MM.1S (cell line): ENCODE data around the gene RAPGEF2.
"Not testable (repeated sequence)": the region's sequence is repeated elsewhere in the genome, so short reads cannot be mapped to it uniquely, and the experiment has no call there.

Experiments
- DNase-seq: peaks from one replicate; pipeline ENCODE4 v3.0.0-alpha.2; 2015
- H2AFZ ChIP-seq: fragments of 300-600 bp; sonication (generic); 2 replicates; pipeline ENCODE4 v1.6.0; 2016; ENCODE audit warnings: antibody characterized with exemption, low read length
- H3F3A ChIP-seq: fragments of 300-600 bp; sonication (generic); 2 replicates; pipeline ENCODE4 v1.6.1; 2016; ENCODE audit warnings: mild to moderate bottlenecking, antibody characterized with exemption, low read length, moderate library complexity, mixed read lengths; ENCODE audit not compliant: insufficient read depth
- H3K27ac ChIP-seq: fragments of 300-600 bp; sonication (generic); 2 replicates; pipeline ENCODE4 v1.5.1; 2016; ENCODE audit warnings: mild to moderate bottlenecking, low read length
- H3K27me3 ChIP-seq: fragments of 300-600 bp; sonication (generic); replicated peaks from 2 replicates; pipeline ENCODE4 v1.6.0; 2016; ENCODE audit warnings: low read length; ENCODE audit not compliant: insufficient read depth
- H3K36me3 ChIP-seq: fragments of 300-600 bp; sonication (generic); replicated peaks from 2 replicates; pipeline ENCODE4 v1.6.1; 2016; ENCODE audit warnings: mild to moderate bottlenecking, low read length, mixed read lengths; ENCODE audit not compliant: insufficient read depth
- H3K4me1 ChIP-seq: fragments of 300-600 bp; sonication (generic); 2 replicates; pipeline ENCODE4 v1.6.1; 2016; ENCODE audit warnings: low read length, mixed read lengths
- H3K4me2 ChIP-seq: fragments of 300-600 bp; sonication (generic); 2 replicates; pipeline ENCODE4 v1.6.0; 2016; ENCODE audit warnings: low read depth, low read length
- H3K4me3 ChIP-seq: fragments of 300-600 bp; sonication (generic); 2 replicates; pipeline ENCODE4 v1.5.1; 2016; ENCODE audit warnings: low read length, mixed read lengths
- H3K79me2 ChIP-seq: fragments of 300-600 bp; sonication (generic); 2 replicates; pipeline ENCODE4 v1.6.1; 2016; ENCODE audit warnings: mixed run types, low read length, mixed read lengths
- H3K9ac ChIP-seq: fragments of 300-600 bp; sonication (generic); 2 replicates; pipeline ENCODE4 v1.6.1; 2016; ENCODE audit warnings: low read length, mixed read lengths
- H3K9me2 ChIP-seq: fragments of 300-600 bp; sonication (generic); replicated peaks from 2 replicates; pipeline ENCODE4 v1.6.1; 2016; ENCODE audit warnings: mild to moderate bottlenecking, low read length, mixed read lengths; ENCODE audit not compliant: insufficient read depth
- H3K9me3 ChIP-seq: fragments of 300-600 bp; sonication (generic); replicated peaks from 2 replicates; pipeline ENCODE4 v1.6.1; 2016; ENCODE audit warnings: mild to moderate bottlenecking, low read length, mixed read lengths; ENCODE audit not compliant: insufficient read depth
- H4K20me1 ChIP-seq: fragments of 300-600 bp; sonication (generic); 2 replicates; pipeline ENCODE4 v1.6.1; 2016; ENCODE audit warnings: mild to moderate bottlenecking, low read length, moderate library complexity, mixed read lengths; ENCODE audit not compliant: insufficient read depth
- CTCF ChIP-seq: fragments of 300-600 bp; sonication (generic); IDR thresholded peaks from 2 replicates; pipeline ENCODE4 v1.5.1; 2016; ENCODE audit warnings: antibody characterized with exemption, low read length, mixed read lengths
- EZH2 ChIP-seq: fragments of 300-600 bp; sonication (generic); optimal IDR thresholded peaks from 2 replicates; pipeline ENCODE3; 2017; ENCODE audit warnings: low read depth, mild to moderate bottlenecking, antibody characterized with exemption, low read length, mixed read lengths
- EZH2phosphoT487 ChIP-seq: fragments of 300-600 bp; sonication (generic); IDR thresholded peaks from 2 replicates; pipeline ENCODE4 v1.6.1; 2018; ENCODE audit warnings: antibody characterized with exemption, low read length

The RAPGEF2 gene

GRCh38 chr4:159312236-159312635, 209.4 kb downstream of the RAPGEF2 start:
- Histone ChIP-seq H3K9me2 (no peaks in the 10 kb centered on the region), H2AFZ (no peak overlapping the region), H3K27me3 (no peaks in the 10 kb centered on the region), H3K4me3 (no peak overlapping the region), H3K4me1 (no peaks in the 10 kb centered on the region), H3F3A (no peaks in the 10 kb centered on the region), H3K9ac (no peak overlapping the region), H4K20me1 (no peaks in the 10 kb centered on the region), H3K79me2 (no peaks in the 10 kb centered on the region), H3K27ac (no peak overlapping the region), H3K4me2 (no peak overlapping the region), H3K36me3 (no peaks in the 10 kb centered on the region), H3K9me3 (no peaks in the 10 kb centered on the region)
- DNase-seq = no peak
- TF ChIP-seq EZH2 (no peak), EZH2phosphoT487 (no peak), CTCF (no peak)

GRCh38 chr4:159315879-159316278, 213.0 kb downstream of the RAPGEF2 start:
- H3K27ac ChIP-seq, H3K4me2 ChIP-seq, H3K4me1 ChIP-seq, H3K4me3 ChIP-seq, H4K20me1 ChIP-seq, H3K9me2 ChIP-seq, H2AFZ ChIP-seq, DNase-seq, H3K36me3 ChIP-seq, H3K27me3 ChIP-seq, H3K9ac ChIP-seq, H3K79me2 ChIP-seq, H3F3A ChIP-seq, H3K9me3 ChIP-seq: not testable (repeated sequence)
- TF ChIP-seq CTCF = 0 out of 2 replicates have a peak, but pooled peaks have one; percentile 7

GRCh38 chr4:159317203-159317602, 214.3 kb downstream of the RAPGEF2 start:
- Histone ChIP-seq H3K9me3 (no peaks in the 10 kb centered on the region), H3K79me2 (no peaks in the 10 kb centered on the region), H4K20me1 (no peaks in the 10 kb centered on the region), H3K4me2 (no peak overlapping the region), H3K9me2 (no peaks in the 10 kb centered on the region), H3K27me3 (no peaks in the 10 kb centered on the region), H3K27ac (no peak overlapping the region), H3K9ac (no peak overlapping the region), H3K4me3 (no peak overlapping the region), H2AFZ (no peak overlapping the region), H3K4me1 (no peaks in the 10 kb centered on the region), H3K36me3 (no peaks in the 10 kb centered on the region), H3F3A (no peaks in the 10 kb centered on the region)
- DNase-seq = no peak
- TF ChIP-seq EZH2phosphoT487 (no peak), CTCF (no peak), EZH2 (no peak)

- H3K36me3 ChIP-seq = no peaks in the 10 kb centered on the region
- H3K4me1 ChIP-seq = no peaks in the 10 kb centered on the region
- no peaks in the 10 kb centered on the region for H3K27me3 ChIP-seq
- TF ChIP-seq CTCF = no peak
- no peak for TF ChIP-seq EZH2phosphoT487
- TF ChIP-seq EZH2 = no peak
- H3K4me3 ChIP-seq = no peak overlapping the region
- no peak overlapping the region for H3K9ac ChIP-seq
- no peaks in the 10 kb centered on the region for H4K20me1 ChIP-seq
- H3K79me2 ChIP-seq = no peaks in the 10 kb centered on the region
- no peak overlapping the region for H3K27ac ChIP-seq
- H3K9me3 ChIP-seq = no peaks in the 10 kb centered on the region
- DNase-seq = no peak
- H3K9me2 ChIP-seq = no peaks in the 10 kb centered on the region
- H2AFZ ChIP-seq = no peak overlapping the region
- H3K4me2 ChIP-seq = no peak overlapping the region
- H3F3A ChIP-seq = no peaks in the 10 kb centered on the region
Measured at GRCh38 chr4:159319027-159319426, 216.1 kb downstream of the RAPGEF2 start.
